Lung (tissue), 12 donors: ENCODE measurements around the gene BCR. TPM values are rescaled to one million over a fixed set of nuclear protein-coding genes. Genes with fewer than 3 reads are reported as not detected.

Source experiments
- ATAC-seq: fragments of 200-7000 bp; cut with Tn5 transposase; one replicate; pipeline ENCODE4 v1.9.1; 2020; ENCODE audit warnings: moderate number of reproducible peaks; ENCODE audit not compliant: insufficient read depth, low FRiP score
- DNase-seq, 3 donors: peaks; one replicate each; pipeline ENCODE4 v3.0.0-alpha.2; 2013 to 2017
- H3K27ac ChIP-seq, 2 donors: one replicate each; pipeline ENCODE4 v1.5.1; 2013; ENCODE audit warnings: mild to moderate bottlenecking in 2 of 2, moderate library complexity in 2 of 2, control low read depth in 1 of 2, inconsistent platforms in 1 of 2, low read depth in 1 of 2, low read length in 1 of 2
- H3K27me3 ChIP-seq, 3 donors: one replicate each; pipeline ENCODE4 v1.5.1; 2013; ENCODE audit warnings: low read length in 2 of 3; ENCODE audit not compliant: control insufficient read depth in 3 of 3, insufficient read depth in 3 of 3
- H3K36me3 ChIP-seq, 4 donors: one replicate each; pipeline ENCODE4 v1.5.1; 2013; ENCODE audit warnings: low read length in 4 of 4, mild to moderate bottlenecking in 1 of 4, moderate library complexity in 1 of 4; ENCODE audit not compliant: control insufficient read depth in 4 of 4, insufficient read depth in 4 of 4
- H3K4me1 ChIP-seq, 5 donors: one replicate each; pipeline ENCODE4 v1.5.1; 2013; ENCODE audit warnings: low read length in 5 of 5, mild to moderate bottlenecking in 2 of 5, moderate library complexity in 1 of 5; ENCODE audit not compliant: control insufficient read depth in 5 of 5, insufficient read depth in 5 of 5
- H3K4me3 ChIP-seq: one replicate; pipeline ENCODE4 v1.5.1; 2013; ENCODE audit warnings: mild to moderate bottlenecking, control low read depth, moderate library complexity
- H3K9ac ChIP-seq, 2 donors: one replicate each; pipeline ENCODE4 v1.5.1; 2013; ENCODE audit warnings: low read length in 2 of 2, control low read depth in 1 of 2; ENCODE audit not compliant: insufficient read depth in 1 of 2
- H3K9me3 ChIP-seq, 4 donors: one replicate each; pipeline ENCODE4 v1.5.1; 2013; ENCODE audit warnings: low read length in 3 of 4, mild to moderate bottlenecking in 1 of 4, moderate library complexity in 1 of 4; ENCODE audit not compliant: control insufficient read depth in 4 of 4, insufficient read depth in 3 of 4
- CTCF ChIP-seq: IDR thresholded peaks from 2 replicates; pipeline ENCODE4 v1.5.1; 2012; ENCODE audit warnings: mild to moderate bottlenecking; ENCODE audit errors: control extremely low read depth, extremely low read depth
- WGBS, 2 donors: extraction: QIAGEN DNeasy Blood & Tissue Kit; methylation state at CpG; one replicate each; pipeline ENCODE4 v1.1.7; 2013; 5-methylcytosine and 5-hydroxymethylcytosine counted together
- polyA plus RNA-seq, 2 donors: library from polyadenylated mRNA; stranded (reverse); fragments of 200-250 nt; gene quantifications; one replicate each; pipeline ENCODE4 v1.2.1, GENCODE V29; 2013
- total RNA-seq, 2 donors: library from RNA; depleted of rRNA in 1 of 2; stranded (reverse); fragments of >200 nt in 1 of 2; gene quantifications; one replicate each; pipeline ENCODE4 v1.2.1, GENCODE V29; 2014 to 2021
- donor health status: control.
- donor health status: control.
- donor health status: Bipolar disorder and iron deficiency.
- donor health status: healthy.
- donor health status: DM: yes; HTN: yes; CAD: no.

Gene BCR
- total and polyA plus RNA-seq, 4 donors = 21.8 to 67.3 (median 31.8) TPM

- Histone ChIP-seq H3K9ac (no peak overlapping the region), H3K4me1 (peaks cover 0 to 9% (median 0%) of the 10 kb centered on the region in 5 donors), H3K36me3 (no peaks in the 10 kb centered on the region), H3K9me3 (no peaks in the 10 kb centered on the region), H3K27ac (no peak overlapping the region), H3K4me3 (no peak overlapping the region), H3K27me3 (no peaks in the 10 kb centered on the region)
- WGBS, 2 donors = 54 to 58% methylated on average over 5 of the region's 5 CpGs
- ATAC-seq (no peak), DNase-seq (peak in 2 of 3 donors; percentile 34 to 42)
- TF ChIP-seq CTCF = no peak
Observed at GRCh38 chr22:23137905-23138561, 42.3 kb upstream of the BCR start.

- Histone ChIP-seq H3K36me3 (no peaks in the 10 kb centered on the region), H3K27me3 (no peaks in the 10 kb centered on the region), H3K9ac (no peak overlapping the region), H3K4me1 (peaks cover 0 to 9% (median 0%) of the 10 kb centered on the region in 5 donors), H3K4me3 (no peak overlapping the region), H3K9me3 (no peaks in the 10 kb centered on the region), H3K27ac (no peak overlapping the region)
- TF ChIP-seq CTCF = no peak
- DNase-seq = no peak
- 92 to 94% methylated on average over 12 of the region's 12 CpGs for WGBS, 2 donors
- no peak for ATAC-seq
Observed at GRCh38 chr22:23138584-23139435, 41.5 kb upstream of the BCR start.

- TF ChIP-seq CTCF = no peak
- Histone ChIP-seq H3K4me1 (peaks cover 0 to 12% (median 2%) of the 10 kb centered on the region in 5 donors), H3K27me3 (no peaks in the 10 kb centered on the region), H3K4me3 (no peak overlapping the region), H3K9me3 (no peaks in the 10 kb centered on the region), H3K27ac (no peak overlapping the region), H3K9ac (no peak overlapping the region), H3K36me3 (no peaks in the 10 kb centered on the region)
- DNase-seq = no peak
- no peak for ATAC-seq
Observed at GRCh38 chr22:23140385-23140784, 39.9 kb upstream of the BCR start.
